Measurements from ENCODE around the gene SLC2A11. TPM values are rescaled to one million over a fixed set of nuclear protein-coding genes. Genes with fewer than 3 reads are reported as not detected.
A peak's percentile ranks its signal among the peaks of the same experiment; 100 is the strongest.

Gene SLC2A11
- total RNA-seq, 4 donors from 2014 or later, result 0.57 to 4.4 (median 2.9) TPM

- no peak for DNase-seq
- intact Hi-C loops (cut with DNase I), result no loop called here
- Histone ChIP-seq H3K4me1 (peaks cover 0 to 5% (median 2%) of the 10 kb centered on the region in 3 donors), H3K4me3 (no peak overlapping the region), H3K27ac (no peak overlapping the region), H3K9me3 (no peaks in the 10 kb centered on the region), H3K27me3 (no peaks in the 10 kb centered on the region), H3K36me3 (peaks cover 35 to 98% (median 51%) of the 10 kb centered on the region in 3 donors)
- no peak for TF ChIP-seq POLR2A (IDR thresholded peaks at IDR 0.05)
- TF ChIP-seq, protein P1, sequence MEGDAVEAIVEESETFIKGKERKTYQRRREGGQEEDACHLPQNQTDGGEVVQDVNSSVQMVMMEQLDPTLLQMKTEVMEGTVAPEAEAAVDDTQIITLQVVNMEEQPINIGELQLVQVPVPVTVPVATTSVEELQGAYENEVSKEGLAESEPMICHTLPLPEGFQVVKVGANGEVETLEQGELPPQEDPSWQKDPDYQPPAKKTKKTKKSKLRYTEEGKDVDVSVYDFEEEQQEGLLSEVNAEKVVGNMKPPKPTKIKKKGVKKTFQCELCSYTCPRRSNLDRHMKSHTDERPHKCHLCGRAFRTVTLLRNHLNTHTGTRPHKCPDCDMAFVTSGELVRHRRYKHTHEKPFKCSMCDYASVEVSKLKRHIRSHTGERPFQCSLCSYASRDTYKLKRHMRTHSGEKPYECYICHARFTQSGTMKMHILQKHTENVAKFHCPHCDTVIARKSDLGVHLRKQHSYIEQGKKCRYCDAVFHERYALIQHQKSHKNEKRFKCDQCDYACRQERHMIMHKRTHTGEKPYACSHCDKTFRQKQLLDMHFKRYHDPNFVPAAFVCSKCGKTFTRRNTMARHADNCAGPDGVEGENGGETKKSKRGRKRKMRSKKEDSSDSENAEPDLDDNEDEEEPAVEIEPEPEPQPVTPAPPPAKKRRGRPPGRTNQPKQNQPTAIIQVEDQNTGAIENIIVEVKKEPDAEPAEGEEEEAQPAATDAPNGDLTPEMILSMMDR (IDR thresholded peaks at IDR 0.05), result no peak
- WGBS, 2 donors, result 84 to 95% methylated on average over 6 to 7 of the region's 13 CpGs
Observed at GRCh38 chr22:23824476-23825245, 33.0 kb upstream of the SLC2A11 start.

DNA sequence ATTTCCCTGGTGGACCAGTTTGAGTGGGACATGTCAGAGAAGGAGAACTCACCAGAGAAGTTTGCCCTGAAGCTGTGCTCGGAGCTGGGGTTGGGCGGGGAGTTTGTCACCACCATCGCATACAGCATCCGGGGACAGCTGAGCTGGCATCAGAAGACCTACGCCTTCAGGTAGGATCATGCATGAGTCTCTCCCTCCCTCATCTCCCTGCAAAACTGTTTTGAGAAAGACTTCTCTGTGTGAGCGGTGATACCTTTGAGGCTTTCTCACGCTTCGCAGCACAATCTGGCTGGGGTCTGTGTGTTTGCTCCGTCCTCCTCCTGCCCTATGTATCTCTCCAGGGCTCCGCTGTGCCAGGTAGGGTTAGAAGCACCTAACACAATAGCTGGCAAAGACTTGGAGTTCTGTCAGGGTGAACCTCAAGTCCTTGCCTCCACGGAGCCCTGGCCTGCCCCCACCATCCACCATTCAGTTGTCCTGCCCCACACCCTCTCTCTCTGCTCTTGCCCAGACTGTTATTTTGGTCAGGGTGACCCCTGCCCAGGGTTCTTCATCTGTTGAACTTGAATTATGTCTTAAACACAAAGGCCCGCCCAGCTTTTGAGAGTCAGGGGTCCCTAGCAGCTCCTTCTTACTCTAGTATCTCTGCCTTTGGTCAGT, 32.3 kb upstream of the SLC2A11 start:
- DNase-seq, result no peak
- H3K9me3 ChIP-seq, result no peaks in the 10 kb centered on the region
- peak overlapping the region in 1 of 4 donors; percentile 26 for H3K27ac ChIP-seq
- H3K27me3 ChIP-seq, result no peaks in the 10 kb centered on the region
- 90 to 94% methylated on average over 7 to 10 of the region's 12 CpGs for WGBS, 2 donors
- H3K4me3 ChIP-seq, result no peak overlapping the region
- H3K4me1 ChIP-seq, result peaks cover 0 to 5% (median 2%) of the 10 kb centered on the region in 3 donors
- peaks cover 31 to 99% (median 51%) of the 10 kb centered on the region in 3 donors for H3K36me3 ChIP-seq
- TF ChIP-seq, protein P1 (IDR thresholded peaks at IDR 0.05), result no peak
- no peak for TF ChIP-seq POLR2A (IDR thresholded peaks at IDR 0.05)
- intact Hi-C loops (cut with DNase I), result no loop called here

DNA sequence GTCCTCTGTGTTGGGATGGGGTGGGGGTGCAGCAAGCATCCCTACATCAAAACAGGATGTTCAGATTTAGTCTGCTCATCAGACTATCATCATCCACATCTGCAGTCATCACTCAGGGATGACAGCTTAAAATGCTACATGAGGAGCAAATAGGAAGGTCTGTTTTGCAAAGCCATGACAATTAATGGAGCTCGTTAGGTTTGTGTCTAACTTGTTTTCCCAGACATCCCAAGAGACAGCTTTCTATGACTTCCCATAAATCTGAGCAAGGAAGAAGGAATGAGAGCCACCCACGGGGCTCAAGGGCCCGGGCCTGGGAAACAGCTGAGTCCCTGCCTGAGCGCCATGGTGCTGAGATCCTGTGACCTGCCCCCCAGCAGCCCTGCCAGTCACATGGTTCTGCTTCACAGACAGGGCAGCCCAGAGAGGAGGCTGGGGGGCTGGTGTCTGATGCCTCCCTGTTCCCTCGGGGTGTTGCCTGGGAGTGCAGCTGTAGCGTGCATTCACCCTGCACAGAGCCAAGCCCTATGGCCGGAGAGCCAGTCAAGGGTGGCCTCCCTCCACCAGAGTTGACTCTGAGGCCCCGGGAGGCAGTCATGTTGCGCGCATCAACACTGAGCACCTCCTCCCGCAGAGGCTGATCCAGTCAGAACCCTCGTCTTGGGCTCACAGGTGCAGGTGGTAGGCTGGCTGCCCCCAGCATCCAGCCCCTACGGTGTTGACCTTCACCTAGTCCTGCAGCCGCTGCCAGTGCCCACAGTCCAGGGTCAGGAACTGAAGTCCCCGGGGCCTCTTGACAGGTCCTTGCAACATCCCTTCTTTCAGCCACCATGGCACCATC, 30.9 kb upstream of the SLC2A11 start:
- no peaks in the 10 kb centered on the region for H3K9me3 ChIP-seq
- H3K4me1 ChIP-seq, result no peaks in the 10 kb centered on the region
- 69 to 90% methylated on average over 4 to 6 of the region's 15 CpGs for WGBS, 2 donors
- no peak for TF ChIP-seq POLR2A (IDR thresholded peaks at IDR 0.05)
- TF ChIP-seq, protein P1 (IDR thresholded peaks at IDR 0.05), result no peak
- peaks cover 40 to 100% (median 57%) of the 10 kb centered on the region in 3 donors for H3K36me3 ChIP-seq
- no peak for DNase-seq
- intact Hi-C loops (cut with DNase I), result no loop called here
- H3K27ac ChIP-seq, result peak overlapping the region in 1 of 4 donors; percentile 6
- H3K27me3 ChIP-seq, result no peaks in the 10 kb centered on the region
- no peak overlapping the region for H3K4me3 ChIP-seq

DNA sequence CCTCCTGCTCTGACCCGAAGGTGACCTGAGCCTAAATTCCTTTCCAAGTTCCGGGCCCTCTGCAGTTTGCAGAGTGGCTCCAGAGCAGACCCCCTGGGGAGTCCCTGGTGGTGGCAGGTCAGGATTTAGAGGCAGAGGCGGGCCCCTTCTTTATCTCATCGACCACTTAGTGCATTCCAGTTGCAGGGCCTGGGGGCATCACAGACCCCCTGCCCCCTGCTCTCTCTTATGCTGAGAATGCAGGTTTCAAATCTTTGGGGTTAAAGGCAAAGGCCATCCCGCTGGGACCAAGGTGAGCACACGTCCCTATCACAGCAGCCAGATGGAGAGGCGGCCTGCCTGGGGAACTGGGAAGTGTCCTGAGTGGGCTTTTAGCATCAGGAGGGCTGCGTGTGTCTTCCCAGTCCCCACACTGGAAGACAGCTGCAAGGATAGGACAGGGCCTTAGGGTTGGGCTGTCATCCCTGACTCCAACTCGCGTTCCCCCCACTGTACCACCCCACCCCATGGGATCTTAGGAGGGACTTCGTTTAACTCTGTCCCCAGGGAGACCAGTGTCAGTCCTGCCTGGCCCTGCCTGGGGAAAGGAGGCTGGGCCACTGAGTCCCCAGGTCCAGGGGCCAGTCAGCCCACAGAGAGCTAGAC, 30.2 kb upstream of the SLC2A11 start:
- no peak for TF ChIP-seq POLR2A (IDR thresholded peaks at IDR 0.05)
- TF ChIP-seq, protein P1 (IDR thresholded peaks at IDR 0.05), result no peak
- Histone ChIP-seq H3K27me3 (no peaks in the 10 kb centered on the region), H3K4me1 (no peaks in the 10 kb centered on the region), H3K9me3 (no peaks in the 10 kb centered on the region), H3K4me3 (no peak overlapping the region), H3K36me3 (peaks cover 37 to 100% (median 54%) of the 10 kb centered on the region in 3 donors), H3K27ac (peak overlapping the region in 1 of 4 donors; percentile 25)
- 89 to 98% methylated on average over 5 to 6 of the region's 11 CpGs for WGBS, 2 donors
- no peak for DNase-seq
- intact Hi-C loops (cut with DNase I), result no loop called here

Data from esophagus squamous epithelium (tissue), 5 donors.